Activated CD8-positive, alpha-beta memory T cell treated with anti-CD3 and anti-CD28 coated beads, Interleukin-2, amount 50 U/mL, for 4 hours (primary cell): ENCODE data around the gene HINFP.
"Not testable (repeated sequence)": the region's sequence is repeated elsewhere in the genome, so short reads cannot be mapped to it uniquely, and the experiment has no call there.

ENCODE experiments used
- DNase-seq: peaks from one replicate; pipeline ENCODE4 v3.0.0-alpha.2; 2020

HINFP gene

GRCh38 chr11:119100246-119100970 lies 21.0 kb upstream of the HINFP start:
- DNase-seq, result no peak

- DNase-seq, result no peak
Measured at GRCh38 chr11:119100994-119101758, 20.2 kb upstream of the HINFP start.

- DNase-seq, result peak; percentile 82
Measured at GRCh38 chr11:119101759-119102423, 19.5 kb upstream of the HINFP start, which contains the start of gene DPAGT1. Gene DPAGT1, minus strand, starts transcription at chr11:119101853. Its CDS starts 198 bp downstream, at chr11:119101655.

- DNase-seq, result not testable (repeated sequence)
Measured at GRCh38 chr11:119103161-119103664, 18.2 kb upstream of the HINFP start.

- DNase-seq, result no peak
Measured at GRCh38 chr11:119103793-119104192, 17.6 kb upstream of the HINFP start.

GRCh38 chr11:119106564-119107537 lies 14.5 kb upstream of the HINFP start, which contains the start of gene C2CD2L:
Gene C2CD2L, plus strand, starts transcription at chr11:119107344. Its CDS starts 398 bp downstream, at chr11:119107742.
- DNase-seq, result peak; percentile 87

GRCh38 chr11:119107538-119108145 lies 13.7 kb upstream of the HINFP start:
- DNase-seq, result peak; percentile 29

- DNase-seq, result no peak
Measured at GRCh38 chr11:119108146-119108856, 13.1 kb upstream of the HINFP start.

- DNase-seq, result no peak
Measured at GRCh38 chr11:119108857-119109221, 12.5 kb upstream of the HINFP start.

GRCh38 chr11:119109843-119110242 lies 11.5 kb upstream of the HINFP start:
- no peak for DNase-seq

- no peak for DNase-seq
Measured at GRCh38 chr11:119110439-119110838, 10.9 kb upstream of the HINFP start.

- no peak for DNase-seq
Measured at GRCh38 chr11:119111361-119111925, 9.9 kb upstream of the HINFP start.

GRCh38 chr11:119112314-119113020 lies 8.9 kb upstream of the HINFP start:
- DNase-seq, result no peak

GRCh38 chr11:119113716-119114115 lies 7.7 kb upstream of the HINFP start:
- no peak for DNase-seq

GRCh38 chr11:119114351-119114750 lies 7.0 kb upstream of the HINFP start:
- no peak for DNase-seq

- no peak for DNase-seq
Measured at GRCh38 chr11:119115484-119116234, 5.7 kb upstream of the HINFP start.

GRCh38 chr11:119116235-119116594 lies 5.2 kb upstream of the HINFP start:
- no peak for DNase-seq

- DNase-seq, result no peak
Measured at GRCh38 chr11:119116601-119117000, 4.8 kb upstream of the HINFP start.

- no peak for DNase-seq
Measured at GRCh38 chr11:119117004-119117706, 4.2 kb upstream of the HINFP start.
